HG03039 (cell line): Measurements from ENCODE around the gene TTI1.
A peak's percentile ranks its signal among the peaks of the same experiment; 100 is the strongest.
"Not testable (repeated sequence)": the region's sequence is repeated elsewhere in the genome, so short reads cannot be mapped to it uniquely, and the experiment has no call there.

Experiments used
- ATAC-seq: cut with Tn5 transposase; IDR thresholded peaks from one replicate; pipeline ENCODE4 v1.9.1; 2021; ENCODE audit warnings: mild to moderate bottlenecking, moderate library complexity; ENCODE audit not compliant: unreplicated experiment

Gene TTI1

GRCh38 chr20:38012332-38012731, 20.9 kb downstream of the TTI1 start:
- no peak for ATAC-seq

- no peak for ATAC-seq
Observed at GRCh38 chr20:38011696-38012095, 21.6 kb downstream of the TTI1 start.

- not testable (repeated sequence) for ATAC-seq
Observed at GRCh38 chr20:38009416-38009815, 23.8 kb downstream of the TTI1 start.

DNA sequence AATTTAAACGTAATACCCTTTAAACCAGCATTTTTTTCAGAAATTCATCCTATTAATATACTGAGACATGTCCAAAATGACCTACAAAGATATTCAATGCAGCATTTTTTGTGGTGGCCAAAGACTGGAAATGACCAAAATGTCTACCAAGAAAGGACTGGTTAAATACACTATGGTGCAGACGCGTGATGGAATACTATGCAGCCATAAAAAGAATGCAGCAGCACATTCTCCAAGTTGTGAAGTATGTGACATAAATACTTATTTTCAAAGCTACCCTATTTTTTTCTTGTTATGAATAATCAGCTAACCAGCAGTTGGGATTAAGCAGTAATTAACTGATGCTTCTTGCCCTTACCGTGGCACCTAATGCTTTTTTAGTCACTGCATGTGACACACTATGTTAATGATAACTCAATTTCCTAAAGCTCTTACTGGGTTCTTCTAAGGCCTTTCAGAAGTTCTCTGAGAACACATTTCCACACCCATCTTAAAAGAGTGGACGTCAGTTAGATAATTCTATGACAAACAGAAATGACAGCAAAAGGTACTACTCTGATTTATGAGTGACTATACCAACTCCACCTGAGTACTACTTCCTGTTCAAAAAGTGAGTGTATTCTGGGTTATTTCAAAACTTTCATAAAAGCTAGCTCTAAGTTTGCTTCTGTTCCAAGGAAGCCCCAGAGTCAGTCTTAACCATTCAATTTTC, 24.9 kb downstream of the TTI1 start:
- ATAC-seq, result no peak

- no peak for ATAC-seq
Observed at GRCh38 chr20:38007526-38007925, 25.7 kb downstream of the TTI1 start.

DNA sequence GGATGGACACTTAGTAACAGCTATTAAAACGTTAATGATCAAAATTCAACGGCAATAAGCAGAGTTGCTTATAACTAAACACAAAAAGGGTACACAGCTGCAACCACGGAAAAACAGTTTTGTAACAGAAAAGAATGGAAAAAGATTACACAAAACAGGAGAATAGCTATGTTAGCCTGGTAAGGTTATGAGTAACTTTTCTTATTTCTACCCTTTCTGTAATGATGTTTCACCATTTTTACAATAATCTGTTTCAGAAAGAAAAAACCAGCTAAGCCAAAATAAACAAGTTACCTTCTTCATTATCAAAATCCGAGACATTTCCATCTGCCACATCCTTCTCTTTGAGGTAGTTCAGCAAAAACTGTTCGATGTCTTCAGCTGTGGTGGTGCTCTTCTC, 27.4 kb downstream of the TTI1 start:
- ATAC-seq, result no peak

DNA sequence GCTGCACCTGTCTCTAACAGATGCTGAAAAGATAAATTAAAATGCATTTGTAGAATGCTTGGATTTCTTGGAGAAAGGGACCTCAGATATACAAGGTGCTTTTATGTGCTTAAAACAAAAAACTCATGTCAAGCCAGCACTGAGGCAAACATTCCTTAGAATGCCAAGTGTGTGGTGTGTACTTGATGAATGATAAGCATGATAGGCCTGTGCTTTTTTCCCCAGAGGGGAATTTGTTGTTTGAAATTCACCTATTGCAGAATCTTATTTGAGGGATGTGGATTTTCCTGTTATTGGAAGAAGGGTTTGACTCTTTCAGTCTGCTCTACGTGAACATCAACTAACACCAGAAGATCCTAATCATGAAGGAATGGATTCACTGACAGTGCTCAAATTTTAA, 28.8 kb downstream of the TTI1 start:
- no peak for ATAC-seq

- no peak for ATAC-seq
Observed at GRCh38 chr20:38002422-38002821, 30.8 kb downstream of the TTI1 start.

DNA sequence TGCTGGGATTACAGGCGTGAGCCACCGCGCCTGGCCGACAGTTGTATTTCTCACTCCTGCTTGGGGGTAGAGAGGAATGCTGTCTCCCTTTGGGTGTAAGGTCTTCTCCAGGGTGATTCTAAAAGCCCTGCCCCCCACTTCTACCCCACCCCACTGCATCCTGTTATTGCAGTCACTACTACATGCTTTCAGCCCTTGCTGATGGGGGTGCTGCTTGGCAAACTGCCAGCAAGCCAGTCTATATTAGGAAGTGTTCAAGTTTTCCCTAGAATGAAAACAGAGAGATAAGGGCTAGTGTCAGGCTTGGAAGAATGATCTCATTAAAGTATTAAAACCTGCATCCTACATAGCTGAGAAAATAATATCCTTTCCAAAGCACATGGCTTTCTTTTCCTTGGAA, 31.3 kb downstream of the TTI1 start:
- ATAC-seq, result no peak

GRCh38 chr20:38001173-38001875, 31.9 kb downstream of the TTI1 start:
- ATAC-seq, result no peak

DNA sequence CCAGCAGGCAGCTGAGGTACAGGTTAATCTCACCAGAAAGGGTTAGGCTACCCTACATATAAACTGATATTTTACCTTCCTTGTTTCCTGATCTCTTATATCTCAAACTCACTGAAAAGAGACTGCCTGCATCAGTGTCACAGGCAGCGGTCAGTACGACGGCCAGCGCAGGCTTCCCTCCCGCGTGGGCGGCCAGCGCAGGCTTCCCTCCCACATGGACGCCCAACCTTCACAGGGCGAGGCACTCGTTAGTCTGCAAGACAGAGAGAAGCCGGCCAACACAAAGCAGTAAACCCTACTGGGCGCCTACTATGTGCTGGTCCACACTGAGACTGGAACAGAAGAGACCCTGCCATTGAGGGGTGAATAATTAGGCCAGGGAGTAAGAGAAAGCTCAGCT, 33.0 kb downstream of the TTI1 start:
- ATAC-seq, result no peak

DNA sequence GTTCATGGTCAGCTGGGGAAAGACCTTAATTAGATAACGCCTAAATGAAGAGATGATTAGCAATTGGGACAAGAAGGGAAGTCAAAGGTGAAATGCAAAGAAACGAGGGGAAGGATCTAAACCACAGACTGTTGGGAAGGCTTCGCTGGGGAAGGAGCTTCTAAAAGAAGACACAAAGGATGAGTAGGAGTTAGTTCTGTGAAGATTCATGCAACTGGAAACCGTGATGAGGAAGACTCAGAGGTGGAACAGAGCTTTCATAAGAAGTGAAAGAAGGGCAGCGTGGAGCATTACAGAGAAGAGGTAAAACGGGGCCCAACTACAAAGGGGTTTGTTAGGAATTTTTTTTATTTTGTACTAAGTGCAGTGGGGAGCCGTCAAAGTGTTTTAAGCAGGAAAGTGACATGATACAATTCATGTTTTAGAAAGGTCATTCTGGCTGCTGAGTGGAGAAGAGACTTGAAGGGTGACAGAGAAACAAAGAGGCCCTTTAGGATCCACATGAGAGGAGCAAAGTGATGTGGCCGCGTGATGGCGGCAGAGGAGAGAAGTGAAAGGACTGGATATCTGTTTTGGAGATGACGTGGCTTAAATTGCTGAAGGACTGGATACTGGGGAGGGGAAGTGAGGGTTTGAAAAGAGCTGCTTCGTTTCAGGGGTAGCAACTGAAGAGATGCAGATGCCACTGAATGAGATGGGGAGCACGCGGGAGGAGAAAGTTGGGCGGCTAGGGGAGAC, 33.6 kb downstream of the TTI1 start:
- no peak for ATAC-seq

DNA sequence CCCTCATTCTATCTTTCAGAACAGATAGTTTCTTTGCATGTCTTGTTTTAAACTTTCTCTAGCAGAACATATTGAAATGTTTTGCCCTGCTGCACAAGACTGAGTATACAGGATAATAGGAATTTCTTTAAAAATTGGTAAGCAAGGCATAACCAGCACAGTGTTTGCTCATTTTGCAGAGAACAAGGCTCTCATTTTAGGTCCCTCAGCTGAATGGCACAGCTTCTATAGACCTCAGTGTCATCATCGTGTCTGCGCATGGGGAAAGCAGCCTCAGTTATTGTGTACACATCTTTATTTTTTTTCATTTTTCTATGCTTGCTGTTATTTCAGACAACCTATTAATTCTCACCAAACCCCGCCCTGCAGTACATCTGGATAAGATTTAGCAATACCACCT, 35.7 kb downstream of the TTI1 start:
- ATAC-seq, result no peak

DNA sequence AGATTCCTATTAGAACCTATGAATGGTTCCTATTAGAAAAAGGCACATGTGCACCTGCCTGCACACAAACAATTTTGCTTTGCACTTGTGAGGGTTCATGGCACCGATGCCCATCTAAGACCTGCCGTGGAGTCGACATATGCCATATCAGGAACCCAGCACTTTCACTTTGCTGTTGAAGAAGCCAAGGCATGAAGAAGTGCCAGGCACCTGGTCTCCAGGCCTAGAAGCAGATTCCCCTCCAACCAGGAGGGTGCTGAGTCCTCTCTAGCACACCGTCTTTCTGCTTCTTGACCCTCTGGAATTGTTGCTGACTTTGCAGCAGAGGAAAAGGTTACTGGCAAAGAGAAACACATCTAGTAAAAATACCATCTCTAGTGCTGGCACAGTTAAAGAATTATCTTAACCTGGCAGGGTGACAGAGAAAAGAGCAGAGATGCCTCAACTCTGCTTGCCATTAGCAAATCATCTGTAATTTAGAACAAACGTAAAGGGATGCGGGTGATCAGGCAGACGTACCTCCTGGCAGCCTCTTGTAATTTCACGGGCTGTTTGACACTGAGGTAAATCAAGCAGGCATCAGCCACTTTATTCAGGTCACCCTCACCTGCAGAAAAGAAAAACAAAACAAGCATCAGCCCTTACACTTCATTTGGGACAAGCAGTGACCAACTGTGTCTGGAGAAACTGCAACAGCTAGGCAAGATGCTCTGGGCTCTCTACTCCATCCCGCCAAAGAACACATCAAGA, 37.2 kb downstream of the TTI1 start:
- ATAC-seq, result no peak

DNA sequence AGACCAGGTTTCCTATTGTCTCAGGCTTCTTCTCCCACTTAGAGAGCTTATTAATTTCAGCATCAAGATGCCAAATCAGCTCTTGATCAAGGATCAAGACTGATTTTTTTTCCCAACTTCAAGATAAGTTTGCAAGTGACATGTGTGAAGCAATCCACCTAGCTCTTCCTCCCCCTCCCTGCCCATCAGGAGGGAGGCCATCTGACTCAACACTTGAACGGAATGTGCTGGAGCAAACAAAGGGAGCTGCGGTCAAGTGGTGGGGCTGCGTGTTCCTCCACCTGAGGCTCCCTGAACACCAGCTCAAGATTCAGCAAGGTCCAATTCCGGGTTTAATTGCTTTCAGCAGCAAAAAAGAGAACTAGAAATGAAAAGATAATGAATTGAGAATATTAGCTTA, 38.7 kb downstream of the TTI1 start:
- no peak for ATAC-seq

DNA sequence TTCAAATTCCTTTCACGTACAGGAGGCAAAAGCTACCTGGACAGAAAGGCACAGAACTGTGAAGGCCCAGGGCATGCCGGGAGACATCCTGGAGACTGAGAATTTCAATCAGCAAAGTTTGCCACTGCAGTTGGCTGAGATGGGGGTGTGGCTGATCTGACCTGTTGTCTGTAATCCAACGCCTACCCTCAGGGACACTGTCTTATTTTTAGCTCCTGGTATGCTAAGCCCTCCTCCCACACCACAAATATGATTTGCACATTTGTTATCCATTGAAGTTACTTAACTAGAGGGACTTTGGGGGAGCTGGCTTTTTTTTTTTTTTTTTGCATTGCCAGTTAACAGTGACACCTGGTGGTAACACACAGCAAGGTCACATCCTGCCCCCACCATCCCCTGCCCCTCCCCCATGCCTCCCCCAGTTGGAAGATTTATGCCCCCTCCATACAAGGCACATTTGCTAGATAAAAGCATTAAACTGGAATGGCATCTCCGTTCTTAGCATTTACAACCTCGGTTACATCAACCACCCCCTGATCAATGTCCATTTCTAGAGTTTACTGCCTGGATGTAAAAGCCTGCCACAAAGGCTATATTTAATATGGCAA, 40.4 kb downstream of the TTI1 start:
- no peak for ATAC-seq

GRCh38 chr20:37991908-37992307, 41.3 kb downstream of the TTI1 start:
- no peak for ATAC-seq

- no peak for ATAC-seq
Observed at GRCh38 chr20:37991157-37991866, 41.9 kb downstream of the TTI1 start.

GRCh38 chr20:37990571-37991151, 42.6 kb downstream of the TTI1 start:
- ATAC-seq, result peak; percentile 85
